Skeletal muscle tissue (tissue), 4 donors: ENCODE data around the gene FCHSD2. TPM values are rescaled to one million over a fixed set of nuclear protein-coding genes. Genes with fewer than 3 reads are reported as not detected.

Experiments
- H3K27ac ChIP-seq: one replicate; pipeline ENCODE4 v1.7.0; 2013; ENCODE audit warnings: mild to moderate bottlenecking, low read depth, low read length, inconsistent platforms
- H3K27me3 ChIP-seq, 3 donors: one replicate each; pipeline ENCODE4 v1.7.0; 2013; ENCODE audit warnings: low read length in 3 of 3; ENCODE audit not compliant: control insufficient read depth in 3 of 3, insufficient read depth in 3 of 3
- H3K36me3 ChIP-seq, 3 donors: one replicate each; pipeline ENCODE4 v1.7.0; 2013; ENCODE audit warnings: low read length in 3 of 3; ENCODE audit not compliant: control insufficient read depth in 3 of 3, insufficient read depth in 3 of 3
- H3K4me1 ChIP-seq, 3 donors: one replicate each; pipeline ENCODE4 v1.7.0; 2013; ENCODE audit warnings: low read length in 3 of 3, mild to moderate bottlenecking in 3 of 3; ENCODE audit not compliant: control insufficient read depth in 3 of 3, insufficient read depth in 3 of 3
- H3K4me3 ChIP-seq, 3 donors: one replicate each; pipeline ENCODE4 v1.7.0; 2013; ENCODE audit warnings: low read length in 3 of 3
- H3K9ac ChIP-seq, 3 donors: one replicate each; pipeline ENCODE4 v1.7.0; 2013; ENCODE audit warnings: low read length in 3 of 3, mild to moderate bottlenecking in 3 of 3, moderate library complexity in 2 of 3, low read depth in 1 of 3
- H3K9me3 ChIP-seq, 3 donors: one replicate each; pipeline ENCODE4 v1.7.0; 2013; ENCODE audit warnings: low read length in 3 of 3; ENCODE audit not compliant: control insufficient read depth in 3 of 3
- total RNA-seq: library from RNA; depleted of rRNA; stranded (reverse); fragments of >200 nt; gene quantifications from one replicate; pipeline ENCODE4 v1.2.3, GENCODE V29; 2014
- donor health status: Osteomylitis.

Gene FCHSD2
- total RNA-seq, 1 donor from 2014 or later: 19.8 TPM

GRCh38 chr11:72876147-72876546 lies 266.0 kb downstream of the FCHSD2 start:
- H3K4me1 ChIP-seq: no peaks in the 10 kb centered on the region
- no peak overlapping the region for H3K27ac ChIP-seq
- H3K9ac ChIP-seq: no peak overlapping the region
- no peaks in the 10 kb centered on the region for H3K27me3 ChIP-seq
- H3K4me3 ChIP-seq: no peak overlapping the region
- H3K9me3 ChIP-seq: no peaks in the 10 kb centered on the region
- no peaks in the 10 kb centered on the region for H3K36me3 ChIP-seq

- Histone ChIP-seq H3K36me3 (no peaks in the 10 kb centered on the region), H3K27me3 (no peaks in the 10 kb centered on the region), H3K27ac (no peak overlapping the region), H3K4me3 (no peak overlapping the region), H3K4me1 (no peaks in the 10 kb centered on the region), H3K9me3 (no peaks in the 10 kb centered on the region), H3K9ac (no peak overlapping the region)
Measured at GRCh38 chr11:72875736-72876135, 266.4 kb downstream of the FCHSD2 start.

- H3K9ac ChIP-seq: no peak overlapping the region
- no peak overlapping the region for H3K27ac ChIP-seq
- H3K36me3 ChIP-seq: peaks cover 0 to 3% (median 0%) of the 10 kb centered on the region in 3 donors
- H3K4me1 ChIP-seq: no peaks in the 10 kb centered on the region
- no peaks in the 10 kb centered on the region for H3K9me3 ChIP-seq
- no peak overlapping the region for H3K4me3 ChIP-seq
- no peaks in the 10 kb centered on the region for H3K27me3 ChIP-seq
Measured at GRCh38 chr11:72872012-72872411, 270.1 kb downstream of the FCHSD2 start.

GRCh38 chr11:72871119-72871518 lies 271.0 kb downstream of the FCHSD2 start:
- H3K36me3 ChIP-seq: peaks cover 0 to 3% (median 0%) of the 10 kb centered on the region in 3 donors
- no peak overlapping the region for H3K4me3 ChIP-seq
- no peaks in the 10 kb centered on the region for H3K27me3 ChIP-seq
- H3K9ac ChIP-seq: no peak overlapping the region
- H3K4me1 ChIP-seq: no peaks in the 10 kb centered on the region
- H3K27ac ChIP-seq: no peak overlapping the region
- H3K9me3 ChIP-seq: no peaks in the 10 kb centered on the region

GRCh38 chr11:72869831-72870230 lies 272.3 kb downstream of the FCHSD2 start:
- Histone ChIP-seq H3K4me1 (peaks cover 0 to 3% (median under 1%) of the 10 kb centered on the region in 3 donors), H3K27me3 (no peaks in the 10 kb centered on the region), H3K36me3 (peaks cover 0 to 3% (median 0%) of the 10 kb centered on the region in 3 donors), H3K9me3 (no peaks in the 10 kb centered on the region), H3K27ac (no peak overlapping the region), H3K9ac (no peak overlapping the region), H3K4me3 (no peak overlapping the region)

- no peaks in the 10 kb centered on the region for H3K9me3 ChIP-seq
- no peak overlapping the region for H3K9ac ChIP-seq
- peaks cover 2 to 7% (median 4%) of the 10 kb centered on the region in 3 donors for H3K4me1 ChIP-seq
- no peaks in the 10 kb centered on the region for H3K27me3 ChIP-seq
- H3K36me3 ChIP-seq: peaks cover 0 to 3% (median 0%) of the 10 kb centered on the region in 3 donors
- H3K27ac ChIP-seq: no peak overlapping the region
- H3K4me3 ChIP-seq: no peak overlapping the region
Measured at GRCh38 chr11:72867970-72868369, 274.1 kb downstream of the FCHSD2 start.

- Histone ChIP-seq H3K4me1 (peaks cover 2 to 7% (median 4%) of the 10 kb centered on the region in 3 donors), H3K4me3 (no peak overlapping the region), H3K27ac (peak overlapping the region; percentile 25), H3K9me3 (no peaks in the 10 kb centered on the region), H3K36me3 (peaks cover 0 to 3% (median 0%) of the 10 kb centered on the region in 3 donors), H3K27me3 (no peaks in the 10 kb centered on the region), H3K9ac (no peak overlapping the region)
Measured at GRCh38 chr11:72864702-72865655, 277.1 kb downstream of the FCHSD2 start.

GRCh38 chr11:72863916-72864315 lies 278.2 kb downstream of the FCHSD2 start:
- H3K9me3 ChIP-seq: no peaks in the 10 kb centered on the region
- H3K27ac ChIP-seq: no peak overlapping the region
- H3K4me1 ChIP-seq: peaks cover 2 to 7% (median 4%) of the 10 kb centered on the region in 3 donors
- H3K9ac ChIP-seq: no peak overlapping the region
- H3K4me3 ChIP-seq: no peak overlapping the region
- H3K36me3 ChIP-seq: peaks cover 0 to 3% (median 0%) of the 10 kb centered on the region in 3 donors
- no peaks in the 10 kb centered on the region for H3K27me3 ChIP-seq

GRCh38 chr11:72863091-72863490 lies 279.0 kb downstream of the FCHSD2 start:
- Histone ChIP-seq H3K4me1 (peaks cover 2 to 7% (median 4%) of the 10 kb centered on the region in 3 donors), H3K27me3 (no peaks in the 10 kb centered on the region), H3K27ac (no peak overlapping the region)

GRCh38 chr11:72860592-72860991 lies 281.5 kb downstream of the FCHSD2 start:
- H3K4me3 ChIP-seq: no peak overlapping the region
- H3K9me3 ChIP-seq: no peaks in the 10 kb centered on the region
- H3K36me3 ChIP-seq: no peaks in the 10 kb centered on the region
- no peak overlapping the region for H3K27ac ChIP-seq
- no peaks in the 10 kb centered on the region for H3K27me3 ChIP-seq
- H3K4me1 ChIP-seq: peaks cover 4 to 7% (median 7%) of the 10 kb centered on the region in 3 donors
- H3K9ac ChIP-seq: no peak overlapping the region

More at GRCh38 chr11:72863091-72863490, 279.0 kb downstream of the FCHSD2 start:
- H3K36me3 ChIP-seq: peaks cover 0 to 3% (median 0%) of the 10 kb centered on the region in 3 donors
- H3K4me3 ChIP-seq: no peak overlapping the region
- H3K9me3 ChIP-seq: no peaks in the 10 kb centered on the region
- no peak overlapping the region for H3K9ac ChIP-seq
